Measurements from ENCODE around the gene ARPC2.

The ARPC2 gene

DNA sequence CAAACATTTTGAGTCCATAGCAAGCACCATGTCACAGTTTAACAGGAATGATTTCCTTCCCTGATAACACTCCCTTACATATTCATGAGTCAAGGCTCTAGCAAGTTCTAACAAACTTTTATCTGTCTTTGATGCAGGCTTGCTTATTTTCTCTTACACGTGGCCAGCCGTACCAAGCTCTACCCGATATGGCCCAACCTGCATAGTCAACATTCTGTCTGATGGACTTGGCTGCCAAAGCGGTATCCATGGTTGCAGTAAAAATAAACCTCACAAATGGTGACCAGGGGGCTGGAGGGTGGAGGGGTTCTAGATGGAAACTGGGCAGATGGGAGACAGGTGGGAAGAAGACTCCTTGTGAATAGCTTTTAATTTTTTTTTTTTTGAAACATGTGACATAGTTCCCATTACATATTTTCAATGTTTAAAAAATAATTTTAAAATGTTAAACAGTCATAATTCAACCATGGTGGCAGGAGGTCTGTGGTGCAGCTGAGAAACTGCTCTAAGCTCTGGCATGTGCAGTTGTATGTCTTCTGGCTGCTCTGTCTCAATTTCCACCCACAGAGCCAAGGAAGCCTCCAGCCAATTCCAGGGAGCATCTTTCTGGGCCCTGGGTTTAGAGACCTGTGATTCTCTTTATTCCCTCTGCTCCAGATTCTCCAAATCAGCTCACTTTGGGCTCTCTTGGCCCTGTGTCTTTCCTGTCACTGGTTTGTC, 29.5 kb upstream of the ARPC2 start:
- POLR2A ChIA-PET, result interaction anchor here (0.8 kb wide), 1 partner anchor 83 kb away, joined by 3 read pairs; the partner anchor contains the start of genes AAMP and PNKD
- CTCF ChIA-PET, result no interaction called here
- DNase-seq (ENCODE audit: extremely low spot score), result no peak
- no peak for TF ChIP-seq L3MBTL2 (conservative IDR thresholded peaks at IDR 0.05)
- TF ChIP-seq LEF1 (IDR thresholded peaks at IDR 0.05; ENCODE audit: borderline replicate concordance), result no peak
- no peak for TF ChIP-seq NFRKB (IDR thresholded peaks at IDR 0.05)

DNA sequence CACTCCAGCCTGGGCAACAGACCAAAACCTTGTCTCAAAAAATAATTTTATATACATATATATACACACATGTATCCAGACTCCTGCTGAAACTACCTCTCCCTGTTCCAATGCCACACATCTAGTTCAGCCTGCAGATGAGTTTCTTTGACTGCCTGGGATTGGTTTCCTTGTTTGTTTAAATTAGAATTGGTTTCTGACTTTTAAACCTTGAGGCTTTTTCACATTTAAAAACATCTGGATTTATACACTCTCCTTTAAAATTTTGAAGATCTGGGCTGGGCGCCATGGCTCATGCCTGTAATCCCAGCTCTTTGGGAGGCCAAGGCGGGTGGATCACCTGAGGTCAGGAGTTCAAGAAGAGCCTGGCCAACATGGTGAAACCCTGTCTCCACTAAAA, 28.5 kb upstream of the ARPC2 start:
- CTCF ChIA-PET, result no interaction called here
- POLR2A ChIA-PET, result no interaction called here
- no peak for DNase-seq (ENCODE audit: extremely low spot score)
- no peak for TF ChIP-seq CTBP1 (IDR thresholded peaks at IDR 0.05; ENCODE audit: borderline replicate concordance)
- no peak for TF ChIP-seq ZNF384 (IDR thresholded peaks at IDR 0.05)
- no peak for TF ChIP-seq SP1 (IDR thresholded peaks at IDR 0.05)
- TF ChIP-seq BHLHE40 (IDR thresholded peaks at IDR 0.05; ENCODE audit: borderline replicate concordance), result no peak
- no peak for TF ChIP-seq FOXA1 (IDR thresholded peaks at IDR 0.05)
- no peak for TF ChIP-seq FOXM1 (IDR thresholded peaks at IDR 0.05; ENCODE audit: borderline replicate concordance)
- no peak for TF ChIP-seq LEF1 (IDR thresholded peaks at IDR 0.05; ENCODE audit: borderline replicate concordance)
- TF ChIP-seq, protein P1, sequence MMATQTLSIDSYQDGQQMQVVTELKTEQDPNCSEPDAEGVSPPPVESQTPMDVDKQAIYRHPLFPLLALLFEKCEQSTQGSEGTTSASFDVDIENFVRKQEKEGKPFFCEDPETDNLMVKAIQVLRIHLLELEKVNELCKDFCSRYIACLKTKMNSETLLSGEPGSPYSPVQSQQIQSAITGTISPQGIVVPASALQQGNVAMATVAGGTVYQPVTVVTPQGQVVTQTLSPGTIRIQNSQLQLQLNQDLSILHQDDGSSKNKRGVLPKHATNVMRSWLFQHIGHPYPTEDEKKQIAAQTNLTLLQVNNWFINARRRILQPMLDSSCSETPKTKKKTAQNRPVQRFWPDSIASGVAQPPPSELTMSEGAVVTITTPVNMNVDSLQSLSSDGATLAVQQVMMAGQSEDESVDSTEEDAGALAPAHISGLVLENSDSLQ (IDR thresholded peaks at IDR 0.05), result no peak

DNA sequence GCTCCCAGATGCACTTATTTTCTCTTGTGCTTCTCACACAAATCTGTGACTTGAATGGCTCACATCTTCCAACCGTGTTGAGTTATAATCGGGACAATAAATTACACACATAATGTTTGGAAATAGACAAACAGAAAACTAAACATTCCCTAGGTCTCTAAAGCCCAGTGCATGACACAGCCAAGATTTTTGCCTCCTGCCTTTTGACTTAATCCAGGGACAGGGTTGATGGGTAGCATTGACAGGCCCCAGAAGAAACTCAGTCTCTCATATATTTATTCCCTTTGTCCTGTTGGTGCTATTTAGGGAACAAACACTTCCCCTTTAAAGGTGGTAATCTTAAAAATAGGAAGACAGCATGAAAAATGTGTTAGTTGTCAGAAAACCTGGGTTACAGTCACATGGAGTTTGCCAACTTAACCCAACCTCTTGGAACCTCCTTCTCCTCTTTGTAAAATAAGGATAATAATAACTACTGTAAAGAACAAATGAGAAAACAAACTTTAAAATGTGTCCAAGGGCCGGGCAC, 24.0 kb upstream of the ARPC2 start:
- POLR2A ChIA-PET, result interaction anchor here (1.6 kb wide), 1 partner anchor 77 kb away, joined by 3 read pairs; the partner anchor contains the start of genes AAMP and PNKD
- TF ChIP-seq FOXM1 (IDR thresholded peaks at IDR 0.05; ENCODE audit: borderline replicate concordance) (no peak), ELF4 (IDR thresholded peaks at IDR 0.05) (no peak), SP1 (IDR thresholded peaks at IDR 0.05) (no peak), TARDBP (IDR thresholded peaks at IDR 0.05) (no peak), SUZ12 (IDR thresholded peaks at IDR 0.05) (no peak), CTBP1 (IDR thresholded peaks at IDR 0.05; ENCODE audit: borderline replicate concordance) (no peak), FOXK2 (IDR thresholded peaks at IDR 0.05) (no peak), L3MBTL2 (conservative IDR thresholded peaks at IDR 0.05) (no peak), FOXA1 (IDR thresholded peaks at IDR 0.05) (no peak), NFRKB (IDR thresholded peaks at IDR 0.05) (no peak), ZNF384 (IDR thresholded peaks at IDR 0.05) (no peak), HDGF (IDR thresholded peaks at IDR 0.05; ENCODE audit: borderline replicate concordance) (no peak), ARNT (IDR thresholded peaks at IDR 0.05) (no peak), LEF1 (IDR thresholded peaks at IDR 0.05; ENCODE audit: borderline replicate concordance) (no peak), BHLHE40 (IDR thresholded peaks at IDR 0.05; ENCODE audit: borderline replicate concordance) (no peak)
- CTCF ChIA-PET, result no interaction called here
- no peak for DNase-seq (ENCODE audit: extremely low spot score)

DNA sequence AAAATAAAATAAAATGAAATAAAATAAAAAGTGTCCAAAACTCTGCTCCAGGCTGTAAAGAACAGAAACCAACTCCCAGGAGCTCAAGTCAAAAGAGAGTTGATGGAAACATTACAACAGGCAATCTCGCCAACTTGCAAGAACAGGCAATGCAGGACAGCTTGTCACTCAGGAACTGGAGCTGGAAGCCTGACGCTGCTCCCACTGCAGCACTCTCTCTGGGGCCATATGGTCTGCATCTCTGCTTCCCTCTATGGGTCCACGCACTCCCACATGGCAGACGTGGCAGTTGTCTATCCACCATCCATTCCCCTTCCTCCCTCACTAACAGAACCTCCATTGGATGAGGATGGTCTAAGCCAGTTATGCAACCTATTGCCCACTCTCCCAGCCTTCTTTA, 23.3 kb upstream of the ARPC2 start:
- TF ChIP-seq NFRKB (IDR thresholded peaks at IDR 0.05) (no peak), ZNF384 (IDR thresholded peaks at IDR 0.05) (no peak), HDGF (IDR thresholded peaks at IDR 0.05; ENCODE audit: borderline replicate concordance) (no peak), ELF4 (IDR thresholded peaks at IDR 0.05) (no peak), SUZ12 (IDR thresholded peaks at IDR 0.05) (no peak)
- TF ChIP-seq, protein P1 (IDR thresholded peaks at IDR 0.05), result no peak
- CTCF ChIA-PET, result no interaction called here

DNA sequence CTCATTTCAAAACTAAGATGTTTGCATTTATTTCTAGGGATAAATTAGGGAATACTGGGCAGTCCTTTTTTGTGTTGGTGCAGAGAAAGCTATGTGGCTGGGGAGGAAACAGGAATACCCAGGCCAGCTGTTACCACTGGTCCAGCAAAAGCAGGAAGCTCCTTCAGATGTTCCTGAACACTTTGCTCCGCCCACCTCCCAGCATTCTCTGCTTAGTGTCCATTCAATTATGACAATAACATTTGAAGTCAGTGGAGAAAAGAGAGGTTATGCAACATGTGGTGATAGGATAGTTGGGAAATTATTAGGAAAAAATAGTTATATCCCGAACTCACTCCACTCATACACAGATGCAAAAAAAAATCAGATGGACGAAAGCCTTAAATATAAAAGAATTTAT, 22.1 kb upstream of the ARPC2 start:
- no peak for DNase-seq (ENCODE audit: extremely low spot score)
- CTCF ChIA-PET, result interaction anchor here (0.7 kb wide), 1 partner anchor 63 kb away, joined by 3 read pairs; no protein-coding TSS in a partner anchor
- POLR2A ChIA-PET, result no interaction called here
- TF ChIP-seq FOXK2 (IDR thresholded peaks at IDR 0.05) (no peak), FOXA1 (IDR thresholded peaks at IDR 0.05) (no peak), HDGF (IDR thresholded peaks at IDR 0.05; ENCODE audit: borderline replicate concordance) (no peak), SP1 (IDR thresholded peaks at IDR 0.05) (no peak), ELF4 (IDR thresholded peaks at IDR 0.05) (no peak), LEF1 (IDR thresholded peaks at IDR 0.05; ENCODE audit: borderline replicate concordance) (no peak), BHLHE40 (IDR thresholded peaks at IDR 0.05; ENCODE audit: borderline replicate concordance) (no peak), ZNF384 (IDR thresholded peaks at IDR 0.05) (no peak), NFRKB (IDR thresholded peaks at IDR 0.05) (no peak), TARDBP (IDR thresholded peaks at IDR 0.05) (no peak), CTBP1 (IDR thresholded peaks at IDR 0.05; ENCODE audit: borderline replicate concordance) (no peak), L3MBTL2 (conservative IDR thresholded peaks at IDR 0.05) (no peak), FOXM1 (IDR thresholded peaks at IDR 0.05; ENCODE audit: borderline replicate concordance) (no peak)
- TF ChIP-seq, protein P1 (IDR thresholded peaks at IDR 0.05), result no peak

More for the DNA sequence above, 23.3 kb upstream of the ARPC2 start:
- DNase-seq (ENCODE audit: extremely low spot score), result no peak
- POLR2A ChIA-PET, result interaction anchor here (1.6 kb wide), 1 partner anchor 76 kb away, joined by 3 read pairs; the partner anchor contains the start of genes AAMP and PNKD

DNA sequence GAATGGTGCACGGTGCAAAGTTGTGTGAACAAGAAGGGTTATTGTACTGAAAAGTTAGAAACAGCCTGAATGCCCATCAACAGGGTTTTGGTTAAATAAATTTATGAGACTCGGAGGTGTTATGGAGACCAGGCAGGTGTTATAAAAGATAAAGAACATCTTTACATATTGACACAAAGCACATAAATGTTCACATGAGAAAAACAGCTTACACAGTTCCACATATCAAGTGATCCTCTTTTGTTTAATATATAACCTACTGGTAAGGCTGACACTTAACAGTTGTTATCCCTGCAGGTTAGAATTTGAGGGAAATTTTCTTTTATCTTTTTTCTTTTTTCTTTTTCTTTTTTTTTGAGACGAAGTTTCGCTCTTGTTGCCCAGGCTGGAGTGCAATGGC, 20.0 kb upstream of the ARPC2 start:
- DNase-seq (ENCODE audit: extremely low spot score), result no peak
- TF ChIP-seq FOXA1 (IDR thresholded peaks at IDR 0.05) (no peak), SUZ12 (IDR thresholded peaks at IDR 0.05) (no peak), HDGF (IDR thresholded peaks at IDR 0.05; ENCODE audit: borderline replicate concordance) (no peak), L3MBTL2 (conservative IDR thresholded peaks at IDR 0.05) (no peak), ZNF384 (IDR thresholded peaks at IDR 0.05) (no peak), FOXM1 (IDR thresholded peaks at IDR 0.05; ENCODE audit: borderline replicate concordance) (no peak), BHLHE40 (IDR thresholded peaks at IDR 0.05; ENCODE audit: borderline replicate concordance) (no peak), ARNT (IDR thresholded peaks at IDR 0.05) (no peak), SP1 (IDR thresholded peaks at IDR 0.05) (no peak), NFRKB (IDR thresholded peaks at IDR 0.05) (no peak), FOXK2 (IDR thresholded peaks at IDR 0.05) (no peak), CTBP1 (IDR thresholded peaks at IDR 0.05; ENCODE audit: borderline replicate concordance) (no peak)
- TF ChIP-seq, protein P1 (IDR thresholded peaks at IDR 0.05), result no peak
- ChIA-PET CTCF (no interaction called here), POLR2A (no interaction called here)

All from HEK293T (cell line).